ENCODE data around the gene NOL7. TPM values are rescaled to one million over a fixed set of nuclear protein-coding genes. Genes with fewer than 3 reads are reported as not detected.

NOL7 gene
- total and polyA plus RNA-seq, 2 of the 13 experiments (the other 11 are each of a cell fraction or from before 2014, with no cell fraction given), result 37.8 to 186 TPM

DNA sequence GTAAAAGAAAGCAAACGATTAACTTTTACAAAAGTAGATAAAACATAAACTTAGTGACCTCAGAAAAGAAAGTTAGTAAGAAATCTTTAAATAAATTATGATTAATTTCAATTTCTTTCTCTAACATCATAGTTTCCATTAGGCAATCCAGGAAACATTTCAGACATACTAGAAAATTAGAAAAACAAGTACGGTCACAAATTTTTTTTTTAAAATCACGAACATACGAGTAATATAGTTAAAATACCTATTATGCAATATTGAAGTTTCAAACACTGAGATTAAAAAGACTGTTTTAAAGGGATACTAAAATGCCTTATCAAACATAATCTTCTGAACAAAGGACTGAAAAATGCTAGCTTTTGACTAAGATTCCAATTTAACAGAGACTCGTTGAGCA lies 26.2 kb downstream of the NOL7 start:
- Histone ChIP-seq H3K9ac (ENCODE audit: insufficient read depth, low read depth, low read length) (no peak overlapping the region), H3K4me2 (ENCODE audit: low read depth, low read length) (no peak overlapping the region), H4K20me1 (ENCODE audit: insufficient read depth, low read length) (no peaks in the 10 kb centered on the region), H3K4me1 (ENCODE audit: insufficient read depth, low read length) (peaks cover 21% of the 10 kb centered on the region), H3K36me3 (replicated peaks in 1 of 2; ENCODE audit: control insufficient read depth in 1 of 2, insufficient read depth in 2 of 2, low read length in 2 of 2) (peaks cover 9 to 55% of the 10 kb centered on the region in 2 experiments), H3K4me3 (replicated peaks in 1 of 3; ENCODE audit: insufficient read depth in 1 of 3, low read depth in 2 of 3, low read length in 3 of 3) (no peak overlapping the region), H3K27ac (ENCODE audit: extremely low read length, insufficient read depth, low read length) (no peak overlapping the region), H3K79me2 (ENCODE audit: insufficient read depth, low read length) (no peaks in the 10 kb centered on the region), H2AFZ (ENCODE audit: low read length) (no peak overlapping the region), H3K27me3 (ENCODE audit: control insufficient read depth in 1 of 2, insufficient read depth in 2 of 2, low read length in 2 of 2) (no peaks in the 10 kb centered on the region), H3K9me3 (ENCODE audit: low read length) (no peaks in the 10 kb centered on the region)
- ChIA-PET CTCF (ENCODE audit: low intra/inter-chr PET ratio, low total read pairs) (no interaction called here), POLR2A (no interaction called here)
- in situ Hi-C loops (cut with HindIII; ENCODE audit: extremely low pct_ligation_motif_present, low pct_unique_long_range_greater_than_20kb), result no loop called here
- no peak for DNase-seq (ENCODE audit: low spot score)
- no TSS peak for BruUV-seq (replicated peaks)
- WGBS (ENCODE audit: low lambda C conversion rate), result 76% methylated on average over 5 of the region's 5 CpGs
- intact Hi-C loops (cut with micrococcal nuclease; ENCODE audit: unreplicated experiment), result loop anchor here (5.0 kb wide), 1 partner anchor 36 kb away; no protein-coding TSS in a partner anchor
- no peak for ATAC-seq
- no peak for FAIRE-seq
- TF ChIP-seq, protein P1, sequence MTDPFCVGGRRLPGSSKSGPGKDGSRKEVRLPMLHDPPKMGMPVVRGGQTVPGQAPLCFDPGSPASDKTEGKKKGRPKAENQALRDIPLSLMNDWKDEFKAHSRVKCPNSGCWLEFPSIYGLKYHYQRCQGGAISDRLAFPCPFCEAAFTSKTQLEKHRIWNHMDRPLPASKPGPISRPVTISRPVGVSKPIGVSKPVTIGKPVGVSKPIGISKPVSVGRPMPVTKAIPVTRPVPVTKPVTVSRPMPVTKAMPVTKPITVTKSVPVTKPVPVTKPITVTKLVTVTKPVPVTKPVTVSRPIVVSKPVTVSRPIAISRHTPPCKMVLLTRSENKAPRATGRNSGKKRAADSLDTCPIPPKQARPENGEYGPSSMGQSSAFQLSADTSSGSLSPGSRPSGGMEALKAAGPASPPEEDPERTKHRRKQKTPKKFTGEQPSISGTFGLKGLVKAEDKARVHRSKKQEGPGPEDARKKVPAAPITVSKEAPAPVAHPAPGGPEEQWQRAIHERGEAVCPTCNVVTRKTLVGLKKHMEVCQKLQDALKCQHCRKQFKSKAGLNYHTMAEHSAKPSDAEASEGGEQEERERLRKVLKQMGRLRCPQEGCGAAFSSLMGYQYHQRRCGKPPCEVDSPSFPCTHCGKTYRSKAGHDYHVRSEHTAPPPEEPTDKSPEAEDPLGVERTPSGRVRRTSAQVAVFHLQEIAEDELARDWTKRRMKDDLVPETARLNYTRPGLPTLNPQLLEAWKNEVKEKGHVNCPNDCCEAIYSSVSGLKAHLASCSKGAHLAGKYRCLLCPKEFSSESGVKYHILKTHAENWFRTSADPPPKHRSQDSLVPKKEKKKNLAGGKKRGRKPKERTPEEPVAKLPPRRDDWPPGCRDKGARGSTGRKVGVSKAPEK (CRISPR knock-in tag; IDR thresholded peaks at IDR 0.05; ENCODE audit: borderline replicate concordance), result no peak
- no peak for TF ChIP-seq HES4 (CRISPR knock-in tag; IDR thresholded peaks at IDR 0.05; ENCODE audit: borderline replicate concordance)
- no peak for TF ChIP-seq HNF4A (CRISPR knock-in tag; IDR thresholded peaks at IDR 0.05)
- no peak for TF ChIP-seq GTF2F1 (IDR thresholded peaks at IDR 0.05; ENCODE audit: low read length)
- no peak for TF ChIP-seq SKI (IDR thresholded peaks at IDR 0.05; ENCODE audit: partially characterized antibody)
- TF ChIP-seq ZKSCAN8 (CRISPR knock-in tag; IDR thresholded peaks at IDR 0.05; ENCODE audit: borderline replicate concordance), result no peak
- TF ChIP-seq EZH2 (conservative IDR thresholded peaks at IDR 0.05; ENCODE audit: low read depth, low read length), result no peak
- TF ChIP-seq FOXA3 (CRISPR knock-in tag; IDR thresholded peaks at IDR 0.05), result no peak
- no peak for TF ChIP-seq CBX5 (CRISPR knock-in tag; IDR thresholded peaks at IDR 0.05; ENCODE audit: borderline replicate concordance)
- no peak for TF ChIP-seq MAZ (IDR thresholded peaks at IDR 0.05; ENCODE audit: borderline replicate concordance, low read depth, low read length)
- TF ChIP-seq MAZ (CRISPR knock-in tag; IDR thresholded peaks at IDR 0.05; ENCODE audit: low read depth), result no peak
- no peak for TF ChIP-seq ZNF12 (CRISPR knock-in tag; IDR thresholded peaks at IDR 0.05)
- no peak for TF ChIP-seq ZSCAN9 (CRISPR knock-in tag; IDR thresholded peaks at IDR 0.05; ENCODE audit: borderline replicate concordance)
- TF ChIP-seq PAX8 (CRISPR knock-in tag; IDR thresholded peaks at IDR 0.05; ENCODE audit: borderline replicate concordance), result no peak
- TF ChIP-seq SRSF9 (IDR thresholded peaks at IDR 0.05; ENCODE audit: borderline replicate concordance, insufficient read depth, low read depth, low read length, poor library complexity, severe bottlenecking), result no peak
- TF ChIP-seq ARNT (IDR thresholded peaks at IDR 0.05), result no peak
- no peak for TF ChIP-seq ZFAT (CRISPR knock-in tag; conservative IDR thresholded peaks at IDR 0.05)
- TF ChIP-seq FOSL2 (CRISPR knock-in tag; IDR thresholded peaks at IDR 0.05), result no peak
- TF ChIP-seq ZNF615 (CRISPR knock-in tag; IDR thresholded peaks at IDR 0.05; ENCODE audit: borderline replicate concordance), result no peak
